T-helper 2 cell treated with Interferon-gamma antibody and Interleukin-4, amounts not matched to agents 100 ng/mL and 5 ng/mL, for 36 hours (primary cell): ENCODE data around the gene EXOC4. TPM values are rescaled to one million over a fixed set of nuclear protein-coding genes. Genes with fewer than 3 reads are reported as not detected.

ENCODE experiments used
- intact Hi-C: fragments of 100-400 bp; cut with micrococcal nuclease; formaldehyde crosslinking; loops from one replicate; pipeline ENCODE4 v1.15.1; 2023
- total RNA-seq: library from RNA; stranded (reverse); gene quantifications from 2 replicates; pipeline ENCODE4 v1.2.3, GENCODE V29; 2022

The EXOC4 gene
- total RNA-seq, 1 donor from 2014 or later: 74.2 TPM

- intact Hi-C loops: no loop called here
Observed at GRCh38 chr7:133564484-133564883, 311.6 kb downstream of the EXOC4 start.

DNA sequence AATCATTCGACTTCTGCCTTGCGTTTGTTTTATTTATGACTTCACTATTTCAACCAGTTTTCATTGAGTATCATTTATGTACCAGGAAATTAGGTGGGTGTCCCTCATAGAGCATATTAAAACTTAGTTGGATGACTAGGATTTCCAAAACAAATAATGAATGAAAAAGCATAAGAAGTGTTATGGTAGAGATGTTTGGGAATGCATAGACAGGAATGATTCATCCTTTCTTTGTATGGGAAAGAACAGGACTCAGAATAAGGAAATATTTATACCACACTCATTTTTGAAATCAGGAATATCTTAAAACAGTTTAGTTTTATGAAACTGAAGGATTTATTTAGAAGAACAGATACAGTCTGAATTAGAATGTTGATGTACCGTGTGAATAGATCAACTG lies 315.7 kb downstream of the EXOC4 start:
- intact Hi-C loops: no loop called here

DNA sequence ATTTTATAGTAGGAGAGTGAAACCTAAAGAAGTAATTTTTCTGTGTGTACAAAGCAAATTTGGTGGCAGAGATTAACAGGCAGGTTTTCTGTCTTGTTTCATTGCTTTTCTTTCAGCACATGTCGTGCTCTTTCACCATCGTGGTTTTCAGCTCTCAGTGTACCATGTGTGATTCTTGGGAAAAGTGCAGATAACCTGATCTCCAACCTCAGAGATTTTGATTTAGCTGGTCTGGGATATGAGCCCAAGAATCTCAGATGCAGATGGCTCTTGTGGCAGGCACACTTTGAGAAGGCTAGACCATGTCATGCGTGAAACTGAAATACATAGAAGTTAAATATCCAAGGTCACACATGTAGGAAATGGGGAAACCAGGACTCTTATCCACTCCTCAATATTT lies 317.4 kb downstream of the EXOC4 start:
- intact Hi-C loops: no loop called here

DNA sequence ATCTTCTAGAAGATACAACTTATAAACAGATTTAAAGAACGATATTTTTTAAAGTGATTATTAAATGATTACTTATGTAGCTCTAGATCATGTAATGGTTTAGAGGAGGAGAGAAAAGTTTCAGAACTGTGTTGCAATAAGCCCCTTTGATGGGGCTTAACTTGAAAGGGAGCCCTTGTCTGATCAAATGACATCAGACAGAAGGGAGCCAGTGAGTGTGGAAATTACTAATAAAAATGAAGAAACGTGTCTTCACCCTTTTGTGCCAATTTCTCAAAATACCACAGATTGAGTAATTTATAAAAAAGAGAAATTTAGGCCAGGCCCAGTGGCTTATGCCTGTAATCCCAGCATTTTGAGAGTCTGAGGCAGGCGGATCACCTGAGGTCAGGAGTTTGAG lies 318.2 kb downstream of the EXOC4 start:
- intact Hi-C loops: no loop called here

GRCh38 chr7:133572087-133572486 lies 319.2 kb downstream of the EXOC4 start:
- intact Hi-C loops: no loop called here

DNA sequence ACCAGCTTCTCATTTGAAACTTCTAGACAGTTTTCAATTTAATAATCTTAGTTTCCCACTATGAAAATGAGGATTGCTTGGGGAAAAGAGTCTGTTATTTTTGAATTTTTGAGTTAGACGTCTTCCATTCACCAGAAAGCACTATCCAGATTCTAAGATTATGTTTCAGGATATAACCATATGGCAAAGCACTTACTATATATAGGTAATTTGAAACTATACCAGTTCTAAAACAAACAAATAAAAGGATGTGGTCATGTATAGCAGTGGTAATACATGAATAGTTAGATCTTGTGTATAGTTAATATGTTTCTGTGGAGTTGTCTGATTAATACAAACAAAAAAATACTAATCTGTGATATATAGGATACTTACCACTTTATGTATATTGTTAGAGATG lies 320.0 kb downstream of the EXOC4 start:
- intact Hi-C loops: no loop called here

GRCh38 chr7:133573554-133574265 lies 320.8 kb downstream of the EXOC4 start:
- intact Hi-C loops: no loop called here

DNA sequence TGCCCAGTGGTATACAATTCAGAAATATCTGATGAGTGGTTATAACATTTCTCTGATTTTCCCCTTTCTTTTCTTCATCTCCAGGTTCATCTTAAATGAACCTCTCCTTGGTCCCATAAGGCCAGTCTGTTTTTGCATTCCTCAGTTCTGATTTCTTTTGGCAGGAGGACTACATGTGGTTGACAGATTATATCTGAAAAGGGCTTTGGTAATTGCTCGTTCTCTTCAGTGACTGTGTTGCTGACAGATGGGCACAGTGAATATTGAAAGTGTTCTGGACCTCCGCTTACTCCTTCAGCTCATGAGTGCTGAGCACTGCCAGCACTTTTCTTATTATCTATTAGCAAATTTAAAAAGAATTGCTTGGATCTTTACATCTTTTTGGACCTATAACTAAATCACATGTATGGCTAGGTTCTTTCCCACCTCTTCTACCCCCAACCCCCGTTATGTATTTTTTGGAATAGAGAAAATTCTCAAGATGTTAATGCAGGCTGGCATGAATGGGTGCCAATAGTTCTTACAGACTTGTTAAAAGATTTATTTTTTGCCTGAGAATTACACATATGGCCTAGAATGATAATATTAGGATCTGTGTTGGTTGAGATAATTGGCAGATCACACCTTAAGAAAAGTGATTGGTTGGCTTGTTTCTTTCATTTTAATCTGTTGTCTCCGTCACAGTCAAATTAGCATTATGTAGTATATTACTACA lies 323.0 kb downstream of the EXOC4 start:
- intact Hi-C loops: no loop called here

- intact Hi-C loops: no loop called here
Observed at GRCh38 chr7:133576612-133577168, 323.8 kb downstream of the EXOC4 start.

DNA sequence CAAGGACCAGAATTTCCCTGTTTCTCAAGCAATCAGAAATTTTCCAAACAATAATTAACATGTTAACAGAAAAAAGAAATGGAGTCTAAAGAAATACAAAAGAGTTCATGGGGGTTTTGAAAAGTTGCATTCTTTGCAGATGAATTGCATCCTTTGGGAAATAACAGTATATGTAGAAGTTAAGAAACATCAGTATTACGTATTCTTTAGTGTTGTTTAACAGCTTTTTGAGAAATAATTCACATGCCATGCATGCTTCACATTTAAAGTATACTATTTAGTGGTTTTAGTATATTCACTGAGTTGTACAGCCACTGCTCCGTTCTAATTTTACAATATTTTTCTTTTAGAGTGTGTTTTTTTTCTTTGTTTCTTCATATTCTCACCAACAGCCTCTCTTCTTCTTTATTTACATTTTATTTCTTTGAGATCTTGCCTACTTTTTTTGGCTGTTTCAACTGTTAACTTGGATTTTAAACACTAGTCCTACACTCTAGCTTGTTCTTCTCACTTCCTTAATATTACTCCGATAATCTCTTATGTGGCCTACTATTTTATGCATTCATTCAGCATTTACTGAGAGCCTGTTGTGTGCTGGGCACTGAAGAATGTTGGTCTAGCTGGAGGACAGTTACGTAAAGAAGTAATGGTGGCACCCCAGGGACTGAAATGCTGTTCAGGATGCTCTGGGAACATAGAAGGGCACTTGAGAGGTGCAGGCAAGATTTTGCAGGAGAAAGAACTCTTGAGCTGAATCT lies 330.1 kb downstream of the EXOC4 start:
- intact Hi-C loops: no loop called here

GRCh38 chr7:133583545-133584171 lies 330.8 kb downstream of the EXOC4 start:
- intact Hi-C loops: no loop called here

DNA sequence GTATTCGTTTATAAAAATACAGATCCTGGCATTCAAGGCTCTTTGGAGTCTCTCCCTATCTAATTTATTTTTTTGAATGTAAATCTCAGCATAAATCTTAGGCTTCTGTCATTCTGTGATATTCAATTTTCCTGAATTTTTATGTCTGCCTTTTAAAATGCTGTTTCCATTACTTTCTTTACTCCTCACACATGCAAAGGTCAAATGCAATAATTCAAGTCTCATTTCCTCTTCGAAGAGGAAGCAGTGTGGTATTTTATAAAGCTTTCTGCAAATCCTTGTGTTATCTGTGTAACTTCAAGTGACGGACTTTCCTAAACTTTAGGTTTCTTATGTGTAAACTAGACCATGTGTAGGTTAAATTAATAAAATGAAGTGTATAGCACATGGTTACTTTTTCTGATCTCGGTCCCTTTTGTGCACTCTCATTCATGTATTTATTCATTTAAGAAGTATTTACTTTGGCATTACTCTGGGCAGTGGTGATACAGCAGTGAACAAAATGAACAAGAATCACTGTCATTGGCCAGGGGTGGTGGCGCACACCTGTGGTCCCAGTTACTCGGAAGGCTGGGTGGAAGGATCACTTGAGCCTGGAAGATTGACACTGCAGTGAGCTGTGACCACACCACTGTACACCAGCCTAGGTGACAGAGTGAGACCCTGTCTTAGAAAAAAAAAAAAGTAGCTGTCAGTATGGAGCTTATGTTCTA lies 332.2 kb downstream of the EXOC4 start:
- intact Hi-C loops: no loop called here

DNA sequence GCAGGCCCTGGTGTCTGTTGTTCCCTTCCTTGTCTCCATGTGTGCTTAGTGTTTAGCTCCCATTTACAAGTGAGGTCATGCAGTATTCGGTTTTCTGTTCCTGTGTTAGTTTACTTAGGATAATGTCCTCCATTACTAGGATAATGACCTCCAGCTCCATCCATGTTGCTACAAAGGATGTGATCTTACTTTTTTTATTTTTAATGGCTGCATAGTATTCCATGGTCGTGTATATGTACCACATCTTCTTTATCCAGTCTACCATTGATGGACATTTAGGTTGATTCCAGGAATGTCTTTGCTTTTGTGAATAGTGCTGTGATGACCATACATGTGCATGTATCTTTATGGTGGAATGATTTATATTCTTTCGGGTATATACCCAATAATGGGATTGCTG lies 333.4 kb downstream of the EXOC4 start:
- intact Hi-C loops: no loop called here

- intact Hi-C loops: no loop called here
Observed at GRCh38 chr7:133587903-133588302, 335.0 kb downstream of the EXOC4 start.

- intact Hi-C loops: no loop called here
Observed at GRCh38 chr7:133590795-133591194, 337.9 kb downstream of the EXOC4 start.

GRCh38 chr7:133591704-133592340 lies 338.9 kb downstream of the EXOC4 start:
- intact Hi-C loops: no loop called here

DNA sequence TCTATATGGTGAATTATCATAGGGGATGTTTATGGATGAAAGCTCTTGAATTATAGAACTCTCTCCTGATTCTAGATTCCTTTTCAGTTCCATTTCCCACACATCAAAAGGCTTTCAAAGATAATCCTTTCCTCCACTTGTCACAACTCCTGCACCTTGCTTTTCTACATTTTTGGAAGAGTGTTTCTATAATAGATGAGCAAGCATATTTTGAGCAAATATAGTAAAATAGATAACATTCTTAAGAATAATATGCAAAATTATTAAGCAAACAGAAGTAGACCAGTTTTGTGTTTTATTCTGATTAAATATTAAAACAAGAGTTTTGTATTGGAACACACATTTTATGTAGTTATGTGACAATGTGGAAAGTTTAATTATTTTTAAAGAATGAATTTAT lies 340.7 kb downstream of the EXOC4 start:
- intact Hi-C loops: no loop called here

DNA sequence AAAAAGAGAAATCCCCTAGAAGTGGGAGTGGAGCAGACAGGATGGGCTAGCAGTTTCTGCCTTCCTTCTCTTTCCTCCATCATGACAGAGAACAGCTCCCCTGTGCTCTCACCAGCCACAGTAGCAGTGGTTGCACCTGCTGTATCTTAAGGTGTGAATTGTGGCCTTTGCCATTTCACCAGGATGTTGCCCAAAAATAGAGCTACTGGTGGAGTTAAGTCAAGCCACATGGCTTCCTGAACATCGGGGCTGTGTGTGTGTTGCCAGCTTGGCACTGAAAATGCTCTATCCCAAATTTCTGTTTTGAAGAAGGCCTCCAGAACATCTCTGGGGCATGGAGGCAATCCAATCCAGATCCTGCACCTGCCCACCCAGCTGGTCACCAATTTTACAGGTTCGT lies 348.7 kb downstream of the EXOC4 start:
- intact Hi-C loops: no loop called here

GRCh38 chr7:133602291-133602690 lies 349.4 kb downstream of the EXOC4 start:
- intact Hi-C loops: no loop called here

- intact Hi-C loops: no loop called here
Observed at GRCh38 chr7:133606991-133607390, 354.1 kb downstream of the EXOC4 start.
